Heart right ventricle (tissue), 16 donors: Measurements from ENCODE around the gene CATSPERD. TPM values are rescaled to one million over a fixed set of nuclear protein-coding genes. Genes with fewer than 3 reads are reported as not detected.

Experiments
- ATAC-seq, 8 donors: fragments of 200-7000 bp; cut with Tn5 transposase; one replicate each; pipeline ENCODE4 v1.9.1; 2020; ENCODE audit warnings: mild to moderate bottlenecking in 8 of 8, moderate library complexity in 8 of 8, moderate number of reproducible peaks in 1 of 8
- DNase-seq, 2 donors: peaks; one replicate each; pipeline ENCODE4 v3.0.0-alpha.2; 2020
- H3K27ac ChIP-seq, 10 donors: fragments of 200-600 bp; sonication (generic) in 2 of 10; one replicate each; pipeline versions ENCODE4 v1.5.0 to v1.8.0; 2020 to 2022; ENCODE audit warnings: mild to moderate bottlenecking in 3 of 10
- H3K27me3 ChIP-seq, 7 donors: fragments of 200-600 bp; one replicate each; pipeline ENCODE4 v1.8.0; 2021 to 2022; ENCODE audit warnings: mild to moderate bottlenecking in 2 of 7
- H3K36me3 ChIP-seq, 9 donors: fragments of 200-600 bp; sonication (generic) in 1 of 9; one replicate each; pipeline versions ENCODE4 v1.5.0 to v1.8.0; 2020 to 2022; ENCODE audit warnings: mild to moderate bottlenecking in 2 of 9
- H3K4me1 ChIP-seq, 9 donors: fragments of 200-600 bp; sonication (generic) in 1 of 9; one replicate each; pipeline versions ENCODE4 v1.5.0 to v1.8.0; 2020 to 2022; ENCODE audit warnings: mild to moderate bottlenecking in 4 of 9
- H3K4me3 ChIP-seq, 10 donors: fragments of 200-600 bp; sonication (generic) in 2 of 10; one replicate each; pipeline versions ENCODE4 v1.5.0 to v1.8.0; 2020 to 2022; ENCODE audit warnings: mild to moderate bottlenecking in 7 of 10, moderate library complexity in 2 of 10
- H3K9me3 ChIP-seq, 11 donors: fragments of 200-600 bp in 10 of 11; sonication (generic) in 2 of 11; one replicate each; pipeline versions ENCODE4 v1.5.0 to v1.8.0; 2013 to 2022; ENCODE audit warnings: mild to moderate bottlenecking in 2 of 11, control low read depth in 1 of 11, moderate library complexity in 1 of 11
- CTCF ChIP-seq, 9 donors: fragments of 200-600 bp; sonication (generic) in 2 of 9; IDR thresholded peaks; one replicate each; pipeline versions ENCODE4 v1.5.0 to v1.8.0; 2021 to 2022; ENCODE audit warnings: antibody characterized with exemption in 9 of 9, mild to moderate bottlenecking in 5 of 9, moderate library complexity in 1 of 9
- WGBS, 2 donors: extraction: QIAGEN DNeasy Blood & Tissue Kit; methylation state at CpG; one replicate each; pipeline ENCODE4 v1.1.7; 2013; ENCODE audit warnings: inconsistent platforms in 1 of 2; 5-methylcytosine and 5-hydroxymethylcytosine counted together
- intact Hi-C, 10 donors: fragments of 100-400 bp; cut with DNase I; formaldehyde crosslinking; loops; one replicate each; pipeline versions ENCODE4 v1.11.1 to v1.14.2; 2022
- polyA plus RNA-seq, 2 donors: library from polyadenylated mRNA; stranded (reverse); fragments of 200-250 nt; gene quantifications; one replicate each; pipeline ENCODE4 v1.2.3, GENCODE V29; 2013
- total RNA-seq, 10 donors: library from RNA; stranded (reverse); fragmentation: NEBNext Ultra II Directional in 3 of 10; extraction: Animal tissue kit (Norgen Biotek cat#: 25700) in 3 of 10; gene quantifications; one replicate each; pipeline versions ENCODE4 v1.2.1 to v1.2.4, GENCODE V29; 2021 to 2023
- donor health status: Arrhythmogenic right ventricular cardiomyopathy.
- donor health status: ischemic (EF 13 %, LVEDD 7.1; RV severe dilation, severe dysfunction).
- donor health status: healthy with polysubstance abuse.
- donor health status: DM: no; HTN: yes; CAD: no.
- donor health status: DM: no; HTN: no; CAD: no.
- donor health status: ischemic (EF 25% LVEDD 6.9; RV normal size, moderate dysfunction).
- donor health status: ischemic (EF 25% LVEDD 5.7; RV mildly dilated, moderate dysfunction).
- donor health status: healthy.
- donor health status: DM: yes; HTN: yes; CAD: no.
- donor health status: Ischemic cardiomyopathy.
- donor health status: ischemic (EF 35%, LVEDD 5.7; RV mildly dilated, moderate dysfunction).
- donor health status: nonischemic (EF 11% LVEDD 7.7; RV severe dilation, severe dysfunction).
- donor health status: DM: yes; HTN: yes; CAD: no.
- donor health status: PGD.
- donor health status: ischemic (EF 29% LVEDD 5.4; RV normal size, mild dysfunction).
- donor health status: nonischemic (EF 23%, LVEDD 6.1; RV moderate dilation, normal function).

Gene CATSPERD
- total and polyA plus RNA-seq, 12 donors, result not detected

GRCh38 chr19:5695649-5696195 lies 24.7 kb upstream of the CATSPERD start:
- ATAC-seq, result no peak
- WGBS, 2 donors, result 86% methylated on average over 28 of the region's 28 CpGs
- no peak overlapping the region for H3K4me3 ChIP-seq
- no peak overlapping the region for H3K27ac ChIP-seq
- intact Hi-C loops, result no loop called here
- no peak for TF ChIP-seq CTCF (IDR thresholded peaks at IDR 0.05)
- H3K9me3 ChIP-seq, result no peaks in the 10 kb centered on the region
- no peaks in the 10 kb centered on the region for H3K27me3 ChIP-seq
- H3K36me3 ChIP-seq, result peaks cover 7 to 93% (median 68%) of the 10 kb centered on the region in 9 donors
- H3K4me1 ChIP-seq, result peaks cover 7 to 29% (median 23%) of the 10 kb centered on the region in 9 donors
- no peak for DNase-seq

- DNase-seq, result no peak
- ATAC-seq, result no peak
- no peak overlapping the region for H3K27ac ChIP-seq
- peaks cover 7 to 98% (median 68%) of the 10 kb centered on the region in 9 donors for H3K36me3 ChIP-seq
- TF ChIP-seq CTCF (IDR thresholded peaks at IDR 0.05), result no peak
- intact Hi-C loops, result no loop called here
- peaks cover 7 to 23% (median 19%) of the 10 kb centered on the region in 9 donors for H3K4me1 ChIP-seq
- H3K27me3 ChIP-seq, result no peaks in the 10 kb centered on the region
- WGBS, 2 donors, result 87 to 93% methylated on average over 42 of the region's 42 CpGs
- no peak overlapping the region for H3K4me3 ChIP-seq
- H3K9me3 ChIP-seq, result no peaks in the 10 kb centered on the region
Observed at GRCh38 chr19:5696196-5697021, 24.0 kb upstream of the CATSPERD start.

GRCh38 chr19:5697022-5697889 lies 23.2 kb upstream of the CATSPERD start:
- no peak for ATAC-seq
- Histone ChIP-seq H3K4me1 (peaks cover 2 to 14% (median 10%) of the 10 kb centered on the region in 9 donors), H3K27me3 (no peaks in the 10 kb centered on the region), H3K9me3 (no peaks in the 10 kb centered on the region), H3K27ac (no peak overlapping the region), H3K4me3 (no peak overlapping the region), H3K36me3 (peaks cover 7 to 91% (median 61%) of the 10 kb centered on the region in 9 donors)
- intact Hi-C loops, result no loop called here
- DNase-seq, result no peak
- no peak for TF ChIP-seq CTCF (IDR thresholded peaks at IDR 0.05)
- WGBS, 2 donors, result 77 to 78% methylated on average over 20 to 25 of the region's 25 CpGs
